Measurements from ENCODE around the gene SMURF2. TPM values are rescaled to one million over a fixed set of nuclear protein-coding genes. Genes with fewer than 3 reads are reported as not detected.

Gene SMURF2
- total and polyA plus RNA-seq, 9 of the 15 experiments (the other 6 are each of a cell fraction or from before 2014, with no cell fraction given): 3.8 to 22.0 (median 14.8) TPM

- TF ChIP-seq ELK1 (CRISPR knock-in tag; IDR thresholded peaks at IDR 0.05) (no peak), BRF2 (IDR thresholded peaks at IDR 0.05; ENCODE audit: borderline replicate concordance, insufficient read depth, insufficient read length) (no peak), ETV6 (IDR thresholded peaks at IDR 0.05; ENCODE audit: borderline replicate concordance in 1 of 2, low read depth in 2 of 2, low read length in 1 of 2) (peak; percentile 99), ETV6 (CRISPR knock-in tag; IDR thresholded peaks at IDR 0.05; ENCODE audit: borderline replicate concordance) (no peak), ZNF395 (CRISPR knock-in tag; IDR thresholded peaks at IDR 0.05) (no peak), CBFA2T3 (IDR thresholded peaks at IDR 0.05) (peak; percentile 93), E2F4 (CRISPR knock-in tag; IDR thresholded peaks at IDR 0.05; ENCODE audit: low read depth) (no peak), CREB5 (CRISPR knock-in tag; IDR thresholded peaks at IDR 0.05) (no peak), ARID1B (IDR thresholded peaks at IDR 0.05) (peak; percentile 96), SMC3 (conservative IDR thresholded peaks at IDR 0.05; ENCODE audit: insufficient read depth, low read depth, low read length) (no peak), HBP1 (CRISPR knock-in tag; IDR thresholded peaks at IDR 0.05) (no peak), ZNF311 (CRISPR knock-in tag; IDR thresholded peaks at IDR 0.05) (no peak), POLR2H (tag; IDR thresholded peaks at IDR 0.05; ENCODE audit: low read depth) (no peak), IRF9 (tag; IDR thresholded peaks at IDR 0.05) (no peak), KDM1A (IDR thresholded peaks at IDR 0.05) (peak; percentile 76 to 90), MLLT1 (IDR thresholded peaks at IDR 0.05) (no peak), HSF4 (CRISPR knock-in tag; IDR thresholded peaks at IDR 0.05; ENCODE audit: borderline replicate concordance) (no peak), PCBP2 (IDR thresholded peaks at IDR 0.05; ENCODE audit: low read depth, low read length, poor library complexity, severe bottlenecking) (no peak)
Observed at GRCh38 chr17:64537488-64537887, 124.6 kb downstream of the SMURF2 start (continued).

Data from K562 (cell line).